ENCODE results near the gene TMPRSS9.

TMPRSS9 gene

DNA sequence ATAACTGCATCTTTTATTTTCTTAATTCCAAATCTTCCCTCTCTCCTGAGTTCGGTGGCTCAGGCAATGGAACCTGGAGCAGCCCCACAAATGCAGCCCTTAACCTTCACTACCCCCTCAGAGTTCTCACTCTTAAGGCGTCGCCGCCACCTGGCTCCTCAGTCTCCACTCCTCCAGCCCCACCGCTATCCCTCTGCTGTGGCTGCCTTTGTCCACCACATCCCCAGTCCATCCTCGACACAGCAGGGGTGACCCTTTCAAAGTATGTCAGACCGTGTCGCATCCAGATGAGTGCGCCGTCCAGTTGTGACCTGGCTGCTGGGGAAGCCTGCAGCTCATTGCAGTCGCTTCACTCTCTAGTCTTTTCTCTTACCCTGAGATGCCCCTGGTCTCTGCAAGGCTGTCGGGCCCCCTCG lies 30.6 kb upstream of the TMPRSS9 start:
- no peak for DNase-seq

DNA sequence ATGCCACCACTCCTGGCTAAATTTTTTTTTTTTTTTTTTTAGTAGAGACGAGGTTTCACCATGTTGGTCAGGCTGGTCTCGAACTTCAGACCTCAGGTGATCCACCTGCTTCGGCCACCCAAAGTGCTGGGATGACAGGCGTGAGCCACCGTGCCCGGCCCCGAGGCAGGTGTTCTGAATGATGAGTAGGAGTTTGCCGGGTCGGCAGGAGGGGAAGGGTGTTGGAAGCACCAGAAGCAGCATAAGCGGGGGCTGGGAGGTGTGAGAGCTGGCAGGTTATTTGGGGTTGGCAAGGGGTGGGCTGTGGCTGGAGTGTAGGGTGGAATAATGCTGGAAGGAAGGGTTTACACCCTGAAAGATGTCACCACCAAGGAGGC lies 29.8 kb upstream of the TMPRSS9 start:
- no peak for DNase-seq

DNA sequence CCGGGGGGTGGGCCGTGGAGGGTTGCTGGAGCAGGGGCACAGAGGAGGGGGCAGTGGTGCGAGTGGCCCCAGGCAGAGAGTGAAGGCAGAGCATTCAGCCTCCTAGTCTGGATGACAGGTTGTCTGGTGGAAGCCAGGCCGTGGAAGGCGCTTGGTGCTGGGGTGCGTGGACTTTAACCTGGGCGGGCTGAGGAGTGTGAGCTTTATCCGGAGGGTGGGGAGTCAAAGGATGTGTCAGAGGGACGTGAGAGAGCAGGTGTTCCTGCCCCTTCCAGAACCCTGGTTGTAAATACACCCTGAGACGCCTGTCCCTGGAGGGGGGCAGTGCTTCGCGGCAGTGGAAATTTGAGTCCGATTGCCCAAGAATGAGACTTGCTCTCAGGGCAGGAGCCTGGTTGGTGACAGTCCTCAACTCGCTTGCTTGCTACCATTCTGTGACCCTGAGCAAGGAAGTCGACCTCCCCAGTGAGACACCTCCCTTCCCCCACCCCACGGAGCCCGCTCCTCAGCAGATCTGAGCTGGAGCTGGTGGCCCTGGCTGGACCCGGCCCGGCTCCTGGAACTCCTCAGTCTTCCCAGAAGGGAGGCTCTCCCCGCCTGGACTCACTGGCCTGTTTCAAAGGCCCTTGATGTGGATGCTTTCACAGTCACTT lies 29.3 kb upstream of the TMPRSS9 start:
- no peak for DNase-seq

DNA sequence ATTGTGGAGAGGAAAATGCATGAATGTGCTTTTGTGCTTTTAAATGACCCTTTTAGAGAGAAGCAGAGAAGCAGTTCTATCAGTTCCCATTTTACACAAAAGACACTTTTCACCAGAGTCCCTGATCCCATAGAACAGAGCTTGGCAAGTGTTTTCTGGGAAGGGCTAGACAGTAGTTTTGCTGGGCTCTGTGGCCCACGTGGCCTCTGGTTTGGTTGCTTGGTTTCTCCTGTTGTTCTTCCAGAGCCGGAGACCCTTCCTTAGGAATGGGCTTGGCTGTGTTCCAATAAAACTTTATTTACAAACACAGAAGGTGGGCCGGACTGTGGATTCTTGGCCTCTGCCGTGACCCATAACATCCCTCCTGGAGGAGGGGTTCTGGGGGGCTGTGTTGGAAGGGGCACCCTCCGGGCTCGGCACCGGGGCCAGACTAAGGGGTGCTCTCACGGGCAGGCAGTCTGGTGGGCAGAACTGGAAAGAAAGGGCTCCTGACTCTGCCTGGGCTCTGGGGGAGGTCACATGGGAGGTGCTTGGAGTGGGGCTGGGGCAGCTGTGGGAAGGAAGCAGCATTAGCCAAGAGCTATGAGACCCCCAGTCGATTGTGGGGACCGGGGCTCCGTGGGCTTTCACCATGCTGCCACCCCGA lies 28.3 kb upstream of the TMPRSS9 start:
- no peak for DNase-seq

DNA sequence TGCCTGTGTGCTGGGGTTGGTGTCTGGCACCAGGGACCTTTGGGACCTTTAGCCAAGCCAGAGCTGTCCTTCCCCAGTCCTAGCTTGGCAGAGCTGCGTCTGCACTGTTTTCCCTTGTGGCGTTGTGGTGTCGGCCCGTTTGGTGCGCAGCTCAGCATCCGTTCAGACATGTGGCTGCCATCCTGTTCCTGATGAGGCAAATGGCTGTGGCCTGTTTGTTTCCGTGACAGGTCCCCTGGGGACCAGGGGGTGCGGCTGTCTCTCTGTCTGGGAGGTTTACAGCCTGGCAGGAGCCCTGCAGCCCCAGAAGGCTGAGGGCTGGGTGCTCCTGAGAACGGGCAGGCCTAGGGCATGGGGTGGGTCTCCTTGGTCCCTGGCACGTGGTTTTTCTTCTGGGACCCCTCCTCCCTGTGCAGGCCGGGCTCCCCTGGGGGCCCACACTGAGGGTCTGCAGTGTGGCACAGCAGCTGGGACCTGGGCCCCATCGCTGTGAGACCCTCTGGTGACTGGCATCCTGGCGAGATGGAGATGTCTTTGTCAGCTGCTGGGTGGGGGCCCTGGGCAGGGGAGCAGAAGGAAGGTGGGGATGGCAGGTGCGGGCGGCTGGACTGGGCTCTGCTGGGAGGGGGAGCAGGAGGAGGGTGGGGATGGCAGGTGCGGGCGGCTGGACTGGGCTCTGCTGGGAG lies 27.6 kb upstream of the TMPRSS9 start:
- no peak for DNase-seq

DNA sequence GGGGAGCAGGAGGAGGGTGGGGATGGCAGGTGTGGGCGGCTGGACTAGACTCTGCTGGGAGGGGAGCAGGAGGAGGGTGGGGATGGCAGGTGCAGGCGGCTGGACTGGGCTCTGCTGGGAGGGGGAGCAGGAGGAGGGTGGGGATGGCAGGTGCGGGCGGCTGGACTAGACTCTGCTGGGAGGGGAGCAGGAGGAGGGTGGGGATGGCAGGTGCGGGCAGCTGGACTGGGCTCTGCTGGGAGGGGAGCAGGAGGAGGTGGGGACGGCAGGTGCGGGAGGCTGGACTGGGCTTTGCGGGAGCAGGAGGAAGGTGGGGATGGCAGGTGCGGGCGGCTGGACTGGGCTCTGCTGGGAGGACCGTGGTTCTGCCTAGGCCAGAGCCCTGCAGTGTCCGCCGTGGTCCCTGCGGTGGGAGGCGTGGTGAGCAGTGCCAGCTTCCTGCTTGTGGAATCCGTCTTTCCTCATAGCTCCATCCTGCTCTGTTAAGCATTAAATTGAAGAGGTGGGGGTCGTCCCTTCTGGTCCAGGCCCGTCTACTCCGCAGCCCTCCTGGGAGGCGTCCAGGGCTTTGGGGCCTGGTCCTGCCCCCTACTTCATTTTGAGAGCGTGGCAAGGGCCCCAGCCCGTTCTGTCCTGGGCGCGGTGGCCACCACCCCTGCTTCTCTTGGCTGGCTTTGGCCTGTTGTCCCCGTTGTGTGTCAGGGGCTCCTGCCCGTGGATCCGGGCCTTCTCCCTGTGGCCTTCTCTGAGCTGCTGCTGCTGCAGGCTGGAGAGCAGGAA lies 26.8 kb upstream of the TMPRSS9 start:
- no peak for DNase-seq

DNA sequence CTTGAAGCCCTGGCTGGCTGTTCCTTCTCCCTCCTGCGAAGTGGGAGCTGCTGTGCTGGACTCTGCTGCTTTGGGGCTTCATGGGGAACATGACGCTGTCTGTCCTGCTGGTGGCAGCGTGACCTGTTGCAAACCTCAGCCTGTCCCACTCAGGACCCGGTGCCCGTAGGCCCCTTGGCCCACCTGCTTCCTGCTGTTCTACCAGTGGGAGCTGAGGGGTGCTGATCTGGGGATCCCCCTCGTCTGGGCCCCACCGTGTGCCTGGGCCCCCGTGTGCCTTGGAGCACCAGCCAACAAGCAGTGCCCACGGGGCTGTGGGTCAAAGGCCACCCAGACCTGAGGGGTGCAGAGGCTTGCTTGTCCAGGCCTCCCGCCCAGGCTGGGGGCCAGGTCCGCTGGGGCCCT lies 26.3 kb upstream of the TMPRSS9 start:
- no peak for DNase-seq

DNA sequence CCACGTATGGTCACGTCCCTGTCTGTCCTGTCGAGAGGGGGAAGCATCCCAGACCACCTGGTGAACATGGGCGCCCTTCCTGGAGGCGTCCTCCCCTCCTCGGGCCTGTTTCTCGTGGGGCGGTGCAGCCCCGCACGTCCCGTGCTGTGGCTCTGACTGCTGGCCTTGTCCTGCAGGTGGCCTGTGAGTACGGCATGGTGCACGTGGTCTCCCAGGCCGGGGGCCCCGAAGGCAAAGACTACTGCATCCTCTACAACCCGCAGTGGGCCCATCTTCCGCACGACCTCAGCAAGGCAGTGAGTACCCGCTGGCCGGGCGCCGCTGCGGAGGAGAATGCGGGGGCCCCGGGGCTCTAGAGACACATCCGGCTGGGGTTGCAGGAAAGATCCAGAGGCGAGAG lies 25.6 kb upstream of the TMPRSS9 start:
- no peak for DNase-seq

DNA sequence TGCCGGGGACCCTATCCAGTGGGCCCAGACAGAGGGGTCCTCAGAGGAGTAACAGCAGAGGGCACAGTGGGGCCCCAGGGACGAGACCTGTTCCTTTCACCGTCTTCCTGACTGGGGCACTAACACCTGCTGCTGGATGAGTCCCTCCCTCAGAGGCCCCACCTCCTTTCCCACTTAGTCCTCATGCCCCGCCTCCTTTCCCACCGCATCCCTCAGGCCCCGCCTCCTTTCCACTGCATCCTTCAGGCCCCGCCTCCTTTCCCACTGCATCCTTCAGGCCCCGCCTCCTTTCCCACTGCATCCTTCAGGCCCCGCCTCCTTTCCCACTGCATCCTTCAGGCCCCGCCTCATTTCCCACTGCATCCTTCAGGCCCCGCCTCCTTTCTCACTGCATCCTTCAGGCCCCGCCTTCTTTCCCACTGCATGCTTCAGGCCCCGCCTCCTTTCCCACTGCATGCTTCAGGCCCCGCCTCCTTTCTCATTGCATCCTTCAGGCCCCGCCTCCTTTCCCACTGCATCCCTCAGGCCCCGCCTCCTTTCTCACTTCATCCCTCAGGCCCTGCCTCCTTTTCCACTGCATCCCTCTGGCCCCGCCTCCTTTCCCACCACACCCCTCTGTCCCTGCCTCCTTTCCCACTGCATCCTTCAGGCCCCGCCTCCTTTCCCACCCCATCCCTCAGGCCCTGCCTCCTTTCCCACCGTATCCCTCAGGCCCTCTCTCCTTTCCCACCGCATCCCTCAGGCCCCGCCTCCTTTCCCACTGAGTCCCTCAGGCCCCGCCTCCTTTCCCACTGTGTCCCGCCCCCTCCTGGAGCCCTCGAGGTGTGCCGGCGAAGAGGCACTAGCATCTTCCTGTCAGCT lies 24.8 kb upstream of the TMPRSS9 start:
- no peak for DNase-seq

DNA sequence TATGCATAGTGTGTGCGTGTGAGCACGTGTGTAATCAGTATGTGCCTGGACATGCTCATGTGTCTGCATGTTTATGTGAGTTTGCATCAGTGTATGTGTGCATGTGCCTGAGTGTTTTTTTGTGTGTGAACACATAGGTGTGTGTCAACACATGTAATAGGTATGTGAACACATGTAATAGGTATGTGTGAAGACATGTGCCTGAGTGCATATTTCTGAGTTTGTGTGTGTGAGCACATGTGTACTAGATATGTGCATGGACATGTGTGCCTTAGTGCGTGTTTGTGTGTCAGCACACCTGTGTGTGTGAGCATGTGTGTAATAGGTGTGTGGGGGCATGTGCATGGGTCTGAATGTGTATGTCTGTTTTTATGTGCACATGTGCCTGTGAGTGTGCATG lies 24.2 kb upstream of the TMPRSS9 start:
- DNase-seq, result no peak

DNA sequence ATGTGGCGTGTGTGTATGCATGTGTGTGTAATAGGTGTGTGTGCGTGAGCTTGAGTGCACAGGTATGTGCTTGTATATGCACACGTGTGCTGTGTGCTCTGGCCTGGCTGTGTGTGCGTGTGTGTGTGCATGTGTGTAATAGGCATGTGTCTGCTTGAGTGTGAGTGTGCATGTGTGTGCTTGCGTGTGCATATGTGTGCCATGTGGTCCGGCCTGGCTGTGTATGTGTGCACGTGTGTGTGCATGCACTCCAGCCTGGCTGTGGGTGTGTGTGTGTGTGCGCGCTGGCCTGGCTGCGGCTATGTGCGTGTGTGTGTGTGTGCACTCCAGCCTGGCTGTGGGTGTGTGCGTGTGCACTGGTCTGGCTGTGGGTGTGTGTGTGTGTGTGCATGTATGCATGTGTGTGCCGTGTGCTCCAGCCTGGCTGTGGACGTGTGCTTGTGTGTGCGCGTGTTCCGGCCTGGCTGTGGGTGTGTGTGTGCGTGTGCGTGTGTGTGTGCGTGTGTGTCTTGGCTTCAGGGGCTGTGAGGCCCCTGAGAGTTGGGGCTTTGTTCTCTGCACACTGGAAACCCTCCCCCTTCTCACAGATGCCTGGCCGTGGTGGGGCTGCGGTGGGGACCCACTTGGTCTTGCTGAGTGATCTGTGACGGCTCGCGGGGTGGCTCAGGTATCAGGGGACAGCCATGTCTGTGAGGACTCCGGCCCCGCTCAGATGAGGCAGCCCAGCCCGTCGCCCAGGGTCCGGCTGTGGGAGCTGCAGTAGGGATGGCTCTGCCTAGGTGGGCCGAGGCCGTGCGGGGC lies 23.3 kb upstream of the TMPRSS9 start:
- DNase-seq, result no peak

DNA sequence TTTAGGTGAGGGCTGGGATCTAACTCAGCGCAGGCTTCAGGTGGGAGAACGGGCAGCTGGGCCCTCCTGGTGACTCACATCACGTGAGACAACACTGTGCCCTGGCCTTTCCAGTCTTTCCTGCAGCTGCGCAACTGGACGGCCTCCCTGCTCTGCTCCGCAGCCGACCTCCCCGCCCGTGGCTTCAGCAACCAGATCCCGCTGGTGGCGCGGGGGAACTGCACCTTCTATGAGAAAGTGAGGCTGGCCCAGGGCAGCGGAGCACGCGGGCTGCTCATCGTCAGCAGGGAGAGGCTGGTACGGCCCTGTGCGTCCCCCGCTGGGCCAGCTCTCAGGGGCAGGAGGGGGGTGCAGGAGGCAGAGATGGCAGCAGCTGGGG lies 22.7 kb upstream of the TMPRSS9 start:
- DNase-seq, result no peak

DNA sequence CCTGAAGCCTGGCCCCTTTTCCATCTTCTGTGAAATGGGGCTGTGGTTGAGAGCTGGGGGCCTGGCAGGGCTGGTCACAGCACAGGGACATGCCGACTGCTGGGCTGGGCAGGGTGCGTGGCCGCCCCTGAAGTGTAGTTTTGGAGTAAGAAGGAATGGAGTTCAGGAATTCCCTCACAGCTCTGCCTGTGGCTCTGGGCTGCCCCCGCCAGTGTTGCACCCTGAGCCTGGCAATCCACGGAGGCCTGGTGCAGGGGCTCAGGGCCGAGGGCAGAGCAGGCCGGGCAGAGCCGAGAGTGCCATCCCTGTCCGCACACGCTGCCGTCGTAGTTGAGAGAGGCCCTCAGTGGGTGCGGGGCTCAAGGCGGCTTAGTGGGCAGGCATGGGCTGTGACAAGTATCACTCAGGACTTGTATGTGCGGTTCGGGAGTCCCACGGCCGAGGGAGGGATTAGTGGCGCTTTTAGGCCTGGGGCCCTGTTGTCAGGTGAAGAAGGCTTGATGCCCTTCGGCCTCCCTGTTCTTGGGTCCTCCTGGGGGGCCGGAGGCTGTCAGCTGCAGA lies 21.9 kb upstream of the TMPRSS9 start:
- DNase-seq, result no peak

DNA sequence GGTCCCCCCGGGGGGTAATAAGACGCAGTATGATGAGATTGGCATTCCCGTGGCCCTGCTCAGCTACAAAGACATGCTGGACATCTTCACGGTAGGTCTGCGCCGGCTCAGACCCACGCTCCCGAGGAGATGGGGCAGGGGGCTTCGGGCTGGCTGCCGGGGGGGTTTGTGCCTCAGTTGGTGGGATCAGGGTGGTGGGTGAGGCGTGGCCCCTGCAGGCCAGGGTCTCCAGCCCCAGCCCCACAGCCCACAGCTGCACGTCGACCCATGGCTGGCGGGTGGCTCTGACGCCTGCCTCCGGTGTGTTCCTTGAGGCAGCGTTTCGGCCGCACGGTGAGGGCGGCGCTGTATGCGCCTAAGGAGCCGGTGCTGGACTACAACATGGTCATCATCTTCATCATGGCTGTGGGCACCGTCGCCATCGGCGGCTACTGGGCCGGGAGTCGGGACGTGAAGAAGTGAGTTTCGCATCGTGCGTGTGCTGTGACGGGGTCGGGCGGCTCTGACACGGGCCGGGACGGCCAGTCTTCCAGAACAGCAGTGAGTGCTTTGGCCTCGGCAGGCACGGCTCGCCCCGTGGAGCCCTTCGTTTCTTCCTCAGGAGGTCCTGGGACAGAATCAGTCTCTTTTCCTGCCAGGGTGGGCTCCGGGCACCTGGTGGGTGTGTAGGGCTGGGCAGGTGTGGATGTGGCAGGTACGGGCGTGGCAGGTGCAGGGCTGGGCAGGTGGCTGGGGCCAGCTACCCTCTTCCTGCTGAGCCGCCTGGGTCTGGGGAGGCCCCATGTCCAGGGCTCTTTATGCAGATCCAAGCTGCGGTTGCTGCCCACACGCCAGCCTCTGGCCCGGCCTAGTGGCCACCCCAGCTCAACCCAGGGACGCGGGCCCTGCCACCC lies 21.1 kb upstream of the TMPRSS9 start:
- no peak for DNase-seq

DNA sequence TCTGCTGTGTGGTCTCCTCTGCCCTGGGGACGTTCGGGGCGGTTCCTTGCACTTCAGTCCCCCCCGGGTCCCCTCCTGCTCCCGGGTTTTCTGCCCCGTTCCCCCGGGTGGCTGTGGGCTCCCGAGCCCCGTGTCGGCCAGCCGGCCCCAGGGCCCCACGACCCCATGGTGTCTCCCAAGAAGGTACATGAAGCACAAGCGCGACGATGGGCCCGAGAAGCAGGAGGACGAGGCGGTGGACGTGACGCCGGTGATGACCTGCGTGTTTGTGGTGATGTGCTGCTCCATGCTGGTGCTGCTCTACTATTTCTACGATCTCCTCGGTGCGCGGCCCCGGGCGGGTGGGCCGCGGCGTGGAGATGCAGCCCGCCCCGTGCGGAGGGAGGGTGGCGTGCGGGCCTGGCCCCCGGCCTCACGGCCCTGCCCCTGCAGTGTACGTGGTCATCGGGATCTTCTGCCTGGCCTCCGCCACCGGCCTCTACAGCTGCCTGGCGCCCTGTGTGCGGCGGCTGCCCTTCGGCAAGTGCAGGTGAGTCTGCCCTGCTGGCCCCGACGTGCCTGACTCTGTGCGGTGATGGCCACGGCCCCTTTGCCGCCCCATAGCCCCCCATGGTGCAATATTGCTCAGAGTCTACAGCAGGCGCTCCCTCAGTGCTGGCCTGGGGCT lies 20.3 kb upstream of the TMPRSS9 start:
- no peak for DNase-seq

DNA sequence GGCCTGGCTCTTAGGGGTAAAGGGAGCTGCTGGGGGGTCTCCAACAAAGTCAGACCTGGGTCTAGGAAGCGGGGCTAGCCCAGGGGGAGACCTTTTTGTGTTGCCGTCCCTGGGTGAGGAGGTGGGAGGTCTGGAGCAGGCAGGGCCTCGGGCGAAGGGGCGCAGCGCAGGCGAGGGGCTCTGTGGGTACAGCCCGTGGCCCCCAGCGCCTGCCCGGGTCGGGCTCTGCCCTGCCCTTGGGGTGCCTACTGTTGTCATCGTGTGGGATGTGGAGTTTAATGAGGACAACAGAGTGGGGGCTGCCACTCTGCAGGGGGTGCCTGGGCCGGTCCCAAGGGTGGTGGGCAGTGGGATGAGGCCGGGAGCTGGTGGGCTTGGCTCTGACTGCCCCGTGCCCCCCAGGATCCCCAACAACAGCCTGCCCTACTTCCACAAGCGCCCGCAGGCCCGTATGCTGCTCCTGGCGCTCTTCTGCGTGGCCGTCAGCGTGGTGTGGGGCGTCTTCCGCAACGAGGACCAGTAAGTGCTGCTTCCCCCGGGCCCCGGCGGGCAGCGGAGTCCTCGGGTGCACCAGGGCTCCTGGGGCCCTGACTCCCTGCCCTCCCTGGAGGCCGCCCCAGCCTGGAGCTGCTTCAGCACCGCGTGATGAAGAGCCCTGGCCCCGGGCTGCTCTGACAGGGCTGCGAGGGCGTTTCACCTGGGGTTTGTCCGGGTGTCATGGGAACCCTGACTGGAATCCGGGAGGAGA lies 19.4 kb upstream of the TMPRSS9 start:
- DNase-seq, result no peak

DNA sequence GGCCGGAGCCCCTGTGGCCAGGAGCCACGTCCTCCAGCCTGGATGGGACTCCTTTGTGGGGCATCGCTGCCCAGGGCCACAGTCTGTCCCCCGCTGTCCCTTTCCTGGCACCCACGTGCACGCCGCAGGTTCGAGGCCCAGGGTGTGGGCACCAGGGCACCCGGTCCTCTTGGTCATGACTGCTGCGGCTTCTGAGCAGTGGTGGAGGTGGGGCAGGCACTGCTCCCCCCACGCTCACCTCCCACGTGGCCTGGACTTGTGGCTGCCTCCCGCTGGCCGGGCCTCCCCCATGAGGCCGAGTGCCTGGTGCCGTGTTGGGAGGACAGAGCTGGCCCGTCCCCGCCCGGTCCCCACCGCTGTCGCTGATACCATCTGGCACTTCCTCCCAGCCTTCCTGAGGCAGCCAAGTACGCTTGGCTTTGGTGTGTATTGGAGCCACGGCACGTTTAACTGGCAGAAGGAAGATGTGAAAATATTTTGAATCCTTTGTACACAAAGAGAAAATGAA lies 18.8 kb upstream of the TMPRSS9 start:
- no peak for DNase-seq

DNA sequence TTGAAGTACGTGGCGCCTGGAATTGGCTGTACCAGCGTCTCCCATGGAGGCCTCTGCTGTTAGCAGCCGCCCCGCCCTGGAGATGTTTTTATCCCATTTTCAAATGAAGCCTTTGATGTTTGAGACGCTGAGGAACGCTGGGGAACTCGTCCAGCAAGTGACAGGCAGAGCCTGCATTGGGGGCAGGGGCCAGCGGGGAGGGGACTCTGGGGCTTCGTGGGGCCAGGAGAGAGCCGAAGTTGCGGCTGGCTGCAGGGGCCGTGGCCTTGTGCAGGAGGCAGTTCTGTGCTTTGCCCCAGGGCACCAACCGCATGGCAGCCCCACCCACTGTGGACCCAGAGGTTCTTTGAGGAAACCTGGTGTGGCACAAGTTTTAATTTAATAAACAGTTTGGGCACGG lies 18.1 kb upstream of the TMPRSS9 start:
- no peak for DNase-seq
